ENCODE results near the gene KMT2E. TPM values are rescaled to one million over a fixed set of nuclear protein-coding genes. Genes with fewer than 3 reads are reported as not detected.

The KMT2E gene
- total RNA-seq, 1 donor from 2014 or later = 75.6 TPM

DNA sequence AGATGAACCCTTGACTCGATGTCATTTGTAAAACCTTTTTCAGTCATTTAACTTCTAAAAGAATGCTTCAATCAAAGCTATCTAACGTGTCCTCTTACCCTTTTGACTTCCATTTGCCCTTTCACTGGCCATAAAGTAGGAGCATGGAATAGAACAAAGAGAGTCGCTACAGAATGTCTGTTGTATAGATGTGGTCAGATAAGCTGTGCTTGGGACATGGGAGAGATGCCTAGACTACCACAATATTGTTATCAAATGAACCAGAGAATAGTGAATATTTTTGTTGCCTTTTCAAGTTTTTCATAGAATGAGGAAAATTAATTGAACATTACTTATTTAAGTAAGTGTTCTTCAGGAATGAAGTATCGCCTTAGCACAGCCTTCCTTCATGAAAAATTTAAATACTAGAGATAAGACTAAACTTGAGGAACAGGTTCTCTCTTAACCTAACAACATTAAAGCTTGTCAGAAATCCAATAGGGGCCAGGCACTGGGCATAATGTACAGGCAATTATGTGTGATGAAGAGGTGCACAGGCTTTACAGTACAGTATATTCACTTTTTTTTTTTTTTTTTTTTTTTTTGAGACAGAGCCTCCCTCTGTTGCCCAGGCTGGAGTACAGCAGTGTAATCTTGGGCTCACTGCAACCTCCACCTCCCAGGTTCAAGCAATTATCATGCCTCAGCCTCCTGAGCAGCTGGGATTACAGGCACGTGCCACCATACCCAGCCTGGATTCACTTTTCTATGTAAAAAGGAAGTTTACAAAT, 7.5 kb upstream of the KMT2E start:
- Mint-ChIP-seq H3K36me3 (ENCODE audit: unreplicated experiment) (peaks cover 11% of the 10 kb centered on the region), H3K27ac (ENCODE audit: unreplicated experiment) (peak overlapping the region; percentile 27), H3K4me3 (ENCODE audit: unreplicated experiment) (no peak overlapping the region), H3K27me3 (ENCODE audit: unreplicated experiment) (no peaks in the 10 kb centered on the region), H3K4me1 (ENCODE audit: unreplicated experiment) (peaks cover 79% of the 10 kb centered on the region), H3K9me3 (ENCODE audit: unreplicated experiment) (no peaks in the 10 kb centered on the region)
- TF ChIP-seq, protein P1, sequence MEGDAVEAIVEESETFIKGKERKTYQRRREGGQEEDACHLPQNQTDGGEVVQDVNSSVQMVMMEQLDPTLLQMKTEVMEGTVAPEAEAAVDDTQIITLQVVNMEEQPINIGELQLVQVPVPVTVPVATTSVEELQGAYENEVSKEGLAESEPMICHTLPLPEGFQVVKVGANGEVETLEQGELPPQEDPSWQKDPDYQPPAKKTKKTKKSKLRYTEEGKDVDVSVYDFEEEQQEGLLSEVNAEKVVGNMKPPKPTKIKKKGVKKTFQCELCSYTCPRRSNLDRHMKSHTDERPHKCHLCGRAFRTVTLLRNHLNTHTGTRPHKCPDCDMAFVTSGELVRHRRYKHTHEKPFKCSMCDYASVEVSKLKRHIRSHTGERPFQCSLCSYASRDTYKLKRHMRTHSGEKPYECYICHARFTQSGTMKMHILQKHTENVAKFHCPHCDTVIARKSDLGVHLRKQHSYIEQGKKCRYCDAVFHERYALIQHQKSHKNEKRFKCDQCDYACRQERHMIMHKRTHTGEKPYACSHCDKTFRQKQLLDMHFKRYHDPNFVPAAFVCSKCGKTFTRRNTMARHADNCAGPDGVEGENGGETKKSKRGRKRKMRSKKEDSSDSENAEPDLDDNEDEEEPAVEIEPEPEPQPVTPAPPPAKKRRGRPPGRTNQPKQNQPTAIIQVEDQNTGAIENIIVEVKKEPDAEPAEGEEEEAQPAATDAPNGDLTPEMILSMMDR (IDR thresholded peaks at IDR 0.05) = no peak
- DNase-seq (ENCODE audit: extremely low spot score, unreplicated experiment) = no peak

- H3K4me1 Mint-ChIP-seq (ENCODE audit: unreplicated experiment) = peaks cover 71% of the 10 kb centered on the region
- H3K27me3 Mint-ChIP-seq (ENCODE audit: unreplicated experiment) = no peaks in the 10 kb centered on the region
- DNase-seq (ENCODE audit: extremely low spot score, unreplicated experiment) = no peak
- H3K9me3 Mint-ChIP-seq (ENCODE audit: unreplicated experiment) = no peaks in the 10 kb centered on the region
- TF ChIP-seq, protein P1 (IDR thresholded peaks at IDR 0.05) = no peak
- H3K4me3 Mint-ChIP-seq (ENCODE audit: unreplicated experiment) = no peak overlapping the region
- H3K27ac Mint-ChIP-seq (ENCODE audit: unreplicated experiment) = no peak overlapping the region
- peaks cover 13% of the 10 kb centered on the region for H3K36me3 Mint-ChIP-seq (ENCODE audit: unreplicated experiment)
Observed at GRCh38 chr7:105007298-105007697, 6.7 kb upstream of the KMT2E start.

DNA sequence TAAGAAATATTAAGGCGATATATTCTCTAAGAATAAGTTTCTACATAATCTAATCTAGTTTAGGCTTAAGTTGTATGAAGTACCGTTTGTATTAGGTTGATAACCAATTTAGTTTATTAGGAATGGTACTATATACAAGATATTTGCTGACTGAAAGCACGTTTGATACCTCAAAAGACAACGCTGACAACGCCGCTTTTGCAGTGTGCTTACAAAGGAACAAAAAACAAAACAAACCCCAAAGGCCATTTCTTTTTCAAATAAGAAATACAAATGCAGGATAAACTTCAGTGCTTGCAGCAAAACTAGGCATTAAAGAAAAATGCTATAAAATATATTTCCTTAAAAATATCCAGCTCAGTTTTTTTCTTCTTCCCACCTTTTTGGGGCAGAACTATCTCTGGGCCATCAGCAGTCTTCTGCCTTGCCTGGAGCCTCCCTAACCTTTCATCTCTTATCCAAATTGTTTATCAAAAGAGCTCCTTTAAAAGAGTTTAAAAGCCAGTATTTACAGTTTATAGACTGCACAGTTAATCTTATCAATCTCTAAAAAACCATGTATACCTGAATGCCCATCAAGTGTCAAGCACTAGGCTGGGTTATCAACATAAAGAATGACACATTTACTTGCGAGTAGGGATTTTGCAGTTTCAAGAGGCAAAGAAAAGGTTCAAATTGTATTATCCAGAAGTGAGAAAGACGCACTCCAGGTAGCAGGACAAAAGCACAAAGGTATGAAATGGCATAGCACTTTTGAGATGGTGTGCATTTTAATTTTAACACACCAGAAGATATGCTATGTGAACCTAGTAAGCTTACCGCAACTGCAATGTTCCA, 4.1 kb upstream of the KMT2E start:
- H3K27me3 Mint-ChIP-seq (ENCODE audit: unreplicated experiment) = no peaks in the 10 kb centered on the region
- H3K4me3 Mint-ChIP-seq (ENCODE audit: unreplicated experiment) = peak overlapping the region; percentile 98
- no peaks in the 10 kb centered on the region for H3K9me3 Mint-ChIP-seq (ENCODE audit: unreplicated experiment)
- TF ChIP-seq, protein P1 (IDR thresholded peaks at IDR 0.05) = no peak
- peaks cover 13% of the 10 kb centered on the region for H3K36me3 Mint-ChIP-seq (ENCODE audit: unreplicated experiment)
- no peak for DNase-seq (ENCODE audit: extremely low spot score, unreplicated experiment)
- H3K4me1 Mint-ChIP-seq (ENCODE audit: unreplicated experiment) = peaks cover 45% of the 10 kb centered on the region
- H3K27ac Mint-ChIP-seq (ENCODE audit: unreplicated experiment) = peak overlapping the region; percentile 100

- Mint-ChIP-seq H3K36me3 (ENCODE audit: unreplicated experiment) (peaks cover 11% of the 10 kb centered on the region), H3K27ac (ENCODE audit: unreplicated experiment) (peak overlapping the region; percentile 100), H3K4me1 (ENCODE audit: unreplicated experiment) (peaks cover 41% of the 10 kb centered on the region), H3K9me3 (ENCODE audit: unreplicated experiment) (no peaks in the 10 kb centered on the region), H3K27me3 (ENCODE audit: unreplicated experiment) (no peaks in the 10 kb centered on the region), H3K4me3 (ENCODE audit: unreplicated experiment) (peak overlapping the region; percentile 98)
- DNase-seq (ENCODE audit: extremely low spot score, unreplicated experiment) = no peak
- TF ChIP-seq, protein P1 (IDR thresholded peaks at IDR 0.05) = no peak
Observed at GRCh38 chr7:105010504-105011130, 3.4 kb upstream of the KMT2E start.
